GM12878 (cell line): Measurements from ENCODE around the gene MYLK4. TPM values are rescaled to one million over a fixed set of nuclear protein-coding genes. Genes with fewer than 3 reads are reported as not detected.

ENCODE experiments used
- ATAC-seq: fragments of 200-7000 bp; cut with Tn5 transposase; 3 replicates; pipeline ENCODE4 v1.9.1; 2020; ENCODE audit warnings: mild to moderate bottlenecking, moderate library complexity
- BruUV-seq: library from RNA; stranded (reverse); fragments of 400-500 nt; replicated peaks from 2 replicates; lab custom pipeline; 2021; lab: Mats Ljungman, UMichigan
- CTCF ChIA-PET: fragments of 300-600 bp; sonication (Branson Sonifier 250); formaldehyde crosslinking; extraction: SDS; loops from one replicate; lab custom pipeline; 2021; ENCODE audit warnings: inconsistent platforms; lab: Yijun Ruan, JAX
- POLR2A ChIA-PET: fragments of 350-600 bp; formaldehyde crosslinking; extraction: SDS; loops from one replicate; lab custom pipeline; 2021; ENCODE audit warnings: inconsistent platforms; lab: Charles Lee
- RAD21 ChIA-PET: fragments of 300-600 bp; sonication (Branson Sonifier 250); formaldehyde crosslinking; loops from one replicate; lab custom pipeline; 2023; ENCODE audit warnings: antibody characterized with exemption; ENCODE audit not compliant: unreplicated experiment; lab: Charles Lee
- SMC1A ChIA-PET: fragments of 300-600 bp; sonication (Branson Sonifier 250); formaldehyde crosslinking; loops from one replicate; lab custom pipeline; 2023; ENCODE audit not compliant: unreplicated experiment, uncharacterized antibody; lab: Charles Lee
- DNase-seq: peaks from one replicate; pipeline ENCODE4 v3.0.0-alpha.2; 2011; ENCODE audit warnings: low read depth, low spot score
- FAIRE-seq: peaks from 3 replicates; lab custom pipeline; 2011; peaks lifted over from hg19 to GRCh38; lab: Jason Lieb, UNC
- H2AFZ ChIP-seq: 2 replicates; pipeline ENCODE4 v1.6.0; 2011; ENCODE audit warnings: low read depth, low read length, control low read depth; ENCODE audit not compliant: control insufficient read depth
- H3K27ac ChIP-seq: 2 replicates; pipeline ENCODE4 v1.5.1; 2011; ENCODE audit warnings: control low read depth; ENCODE audit not compliant: control insufficient read depth, insufficient read depth
- H3K27me3 ChIP-seq, 2 experiments: replicated peaks in 1 of 2; 2 replicates each; pipeline versions ENCODE4 v1.6.0 to v1.6.1; 2011; ENCODE audit warnings: low read length in 1 of 2; ENCODE audit not compliant: control insufficient read depth in 2 of 2, insufficient read depth in 2 of 2
- H3K36me3 ChIP-seq, 2 experiments: 2 replicates each; pipeline ENCODE4 v1.5.1; 2011; ENCODE audit warnings: low read length in 1 of 2; ENCODE audit not compliant: control insufficient read depth in 2 of 2, insufficient read depth in 2 of 2
- H3K4me1 ChIP-seq: 2 replicates; pipeline ENCODE4 v1.6.1; 2011; ENCODE audit warnings: mild to moderate bottlenecking, low read length, moderate library complexity, mixed read lengths; ENCODE audit not compliant: control insufficient read depth, insufficient read depth
- H3K4me2 ChIP-seq: 2 replicates; pipeline ENCODE4 v1.6.0; 2011; ENCODE audit warnings: control low read depth; ENCODE audit not compliant: control insufficient read depth, insufficient read depth
- H3K4me3 ChIP-seq: fragments of 200-600 bp; sonication (generic); 2 replicates; pipeline ENCODE4 v1.5.1; 2016
- H3K79me2 ChIP-seq: 2 replicates; pipeline ENCODE4 v1.6.0; 2011; ENCODE audit warnings: low read length; ENCODE audit not compliant: control insufficient read depth, insufficient read depth
- H3K9ac ChIP-seq: 2 replicates; pipeline ENCODE4 v1.8.0; 2011; ENCODE audit warnings: low read length, control low read depth, mixed read lengths; ENCODE audit not compliant: control insufficient read depth, insufficient read depth
- H3K9me3 ChIP-seq: replicated peaks from 3 replicates; pipeline ENCODE4 v1.5.1; 2011; ENCODE audit warnings: mild to moderate bottlenecking, low read length; ENCODE audit not compliant: control insufficient read depth, insufficient read depth
- H4K20me1 ChIP-seq: 2 replicates; pipeline ENCODE4 v1.6.0; 2011; ENCODE audit not compliant: control insufficient read depth, insufficient read depth
- MYB ChIP-seq: fragments of 150-350 bp; IDR thresholded peaks from 2 replicates; pipeline ENCODE4 v1.6.1; 2014; ENCODE audit warnings: mild to moderate bottlenecking, low read depth, low read length, borderline replicate concordance
- RAD51 ChIP-seq: fragments of 450-650 bp; IDR thresholded peaks from 2 replicates; pipeline ENCODE4 v1.6.1; 2016; ENCODE audit warnings: moderate library complexity, mild to moderate bottlenecking, inconsistent platforms
- SMAD1 ChIP-seq: fragments of 450-650 bp; IDR thresholded peaks from 2 replicates; pipeline ENCODE4 v1.6.1; 2018; ENCODE audit warnings: mild to moderate bottlenecking, low read depth; ENCODE audit not compliant: partially characterized antibody
- TARDBP ChIP-seq: IDR thresholded peaks from 2 replicates; pipeline ENCODE4 v1.6.1; 2016; ENCODE audit warnings: borderline replicate concordance
- WGBS: methylation state at CpG from one replicate; pipeline ENCODE4 v1.1.6; 2016; ENCODE audit warnings: low lambda C conversion rate; ENCODE audit not compliant: insufficient replicate concordance, insufficient coverage; ENCODE audit errors: missing lambda C conversion rate; 5-methylcytosine and 5-hydroxymethylcytosine counted together
- in situ Hi-C: fragments of 300-500 bp; cut with MboI; formaldehyde crosslinking; loops from 9 replicates; pipeline ENCODE4 v1.14.3; 2018; ENCODE audit warnings: mixed read lengths
- intact Hi-C: fragments of 100-400 bp; cut with micrococcal nuclease; formaldehyde crosslinking; loops from one replicate; pipeline ENCODE4 v1.14.2; 2022; ENCODE audit not compliant: unreplicated experiment
- polyA plus RNA-seq, 11 experiments: library from polyadenylated mRNA; depleted of rRNA in 4 of 11; unstranded in 6 of 11; stranded (reverse) in 5 of 11; fragments of >200 nt; fragmentation: Nextera tagmentation in 4 of 11; fragmentation: Illumina TruSeq in 1 of 11; extraction: Ambion mirVana in 4 of 11; extraction: Trizol in 1 of 11; gene quantifications; 1 replicate in 1 of 11; 2 replicates in 10 of 11; pipeline versions ENCODE4 v1.2.1 to v1.2.3, GENCODE V29; 2011 to 2016; ENCODE audit warnings: inconsistent platforms in 2 of 11, missing spikeins in 2 of 11, low read depth in 1 of 11
- total RNA-seq, 4 experiments: library from RNA; depleted of rRNA in 3 of 4; stranded (reverse); fragments of >200 nt in 3 of 4; fragmentation: Illumina TruSeq in 1 of 4; extraction: Trizol in 1 of 4; gene quantifications; 2 replicates each; pipeline versions ENCODE4 v1.2.1 to v1.2.3, GENCODE V29; 2013 to 2021

Gene MYLK4
- total and polyA plus RNA-seq, 10 of the 15 experiments (the other 5 are each of a cell fraction or from before 2014, with no cell fraction given): under 0.01 to 0.09 (median 0.05) TPM; not detected in 1

DNA sequence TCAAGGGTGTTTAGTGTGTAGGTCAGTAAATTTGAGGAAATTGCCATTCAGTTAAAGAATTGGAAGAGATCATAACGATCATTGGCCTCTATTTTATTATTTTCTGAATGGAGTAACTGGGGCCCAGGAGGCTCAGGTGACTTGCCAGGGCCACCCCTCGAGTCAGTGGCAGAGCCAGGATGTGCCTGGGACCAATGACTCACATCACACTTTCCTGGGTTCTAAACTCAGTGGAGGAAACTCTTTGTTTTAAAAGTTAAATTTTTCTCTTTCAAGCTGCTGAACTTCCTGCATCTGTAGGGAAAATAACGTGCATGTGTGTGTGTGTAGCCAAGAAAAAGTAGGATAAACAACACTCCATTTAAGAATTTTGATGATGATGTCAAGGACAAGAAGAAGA, 135.5 kb downstream of the MYLK4 start:
- no peak for FAIRE-seq
- Histone ChIP-seq H3K9me3 (no peaks in the 10 kb centered on the region), H3K27me3 (peaks cover 2 to 6% of the 10 kb centered on the region in 2 experiments; a peak in 3 of 4 replicates), H3K79me2 (no peaks in the 10 kb centered on the region), H3K36me3 (no peaks in the 10 kb centered on the region), H3K4me2 (no peak overlapping the region), H2AFZ (no peak overlapping the region), H3K4me1 (no peaks in the 10 kb centered on the region), H3K27ac (no peak overlapping the region), H3K4me3 (no peak overlapping the region), H4K20me1 (no peaks in the 10 kb centered on the region), H3K9ac (no peak overlapping the region)
- ChIA-PET SMC1A (no interaction called here), CTCF (no interaction called here), POLR2A (no interaction called here), RAD21 (no interaction called here)
- intact Hi-C loops (no loop called here), in situ Hi-C loops (no loop called here)
- WGBS: 0% methylated on average over 3 of the region's 3 CpGs
- no peak for DNase-seq
- TF ChIP-seq RAD51: no peak
- BruUV-seq: no TSS peak
- ATAC-seq: no peak

DNA sequence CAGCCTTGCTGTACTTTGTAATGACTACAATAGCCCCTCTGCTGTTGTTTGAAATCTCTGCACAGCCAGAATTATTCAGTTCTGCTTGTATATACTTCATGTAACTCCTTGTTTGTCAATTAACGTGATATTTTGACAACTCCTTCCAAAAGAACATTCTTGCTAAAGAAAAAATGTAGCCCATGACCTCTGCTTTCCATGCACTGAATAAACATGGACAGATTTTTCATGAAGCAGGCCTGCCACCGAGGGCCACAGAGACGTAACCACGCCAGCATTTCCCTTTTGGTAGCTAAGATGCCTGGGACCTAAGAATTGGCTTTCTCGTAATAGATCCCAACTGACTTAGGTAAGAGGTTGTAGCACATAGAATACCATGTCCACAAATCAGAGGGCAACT, 135.9 kb downstream of the MYLK4 start:
- Histone ChIP-seq H3K36me3 (no peaks in the 10 kb centered on the region), H3K9ac (no peak overlapping the region), H3K4me2 (no peak overlapping the region), H3K4me1 (no peaks in the 10 kb centered on the region), H2AFZ (no peak overlapping the region), H3K79me2 (no peaks in the 10 kb centered on the region), H4K20me1 (no peaks in the 10 kb centered on the region), H3K27me3 (peaks cover 2 to 5% of the 10 kb centered on the region in 2 experiments; a peak in 3 of 4 replicates), H3K27ac (no peak overlapping the region), H3K9me3 (no peaks in the 10 kb centered on the region), H3K4me3 (no peak overlapping the region)
- intact Hi-C loops (no loop called here), in situ Hi-C loops (no loop called here)
- ChIA-PET SMC1A (no interaction called here), POLR2A (no interaction called here), RAD21 (no interaction called here), CTCF (no interaction called here)
- 19% methylated on average over 5 of the region's 5 CpGs for WGBS
- BruUV-seq: no TSS peak
- ATAC-seq: no peak
- TF ChIP-seq TARDBP (no peak), SMAD1 (no peak), MYB (no peak)
- no peak for FAIRE-seq
- DNase-seq: no peak
